Stomach (tissue), 9 donors: Measurements from ENCODE around the gene PCDHGA7. TPM values are rescaled to one million over a fixed set of nuclear protein-coding genes. Genes with fewer than 3 reads are reported as not detected.
A peak's percentile ranks its signal among the peaks of the same experiment; 100 is the strongest.
"Not testable (repeated sequence)": the region's sequence is repeated elsewhere in the genome, so short reads cannot be mapped to it uniquely, and the experiment has no call there.

Source experiments
- DNase-seq, 2 donors: peaks; one replicate each; pipeline versions ENCODE4 v3.0.0 to v3.0.0-alpha.2; 2013 to 2019
- H3K27ac ChIP-seq, 5 donors: fragments of 200-600 bp in 4 of 5; sonication (generic) in 4 of 5; one replicate each; pipeline ENCODE4 v1.5.1; 2013 to 2019; ENCODE audit warnings: mild to moderate bottlenecking in 1 of 5, moderate library complexity in 1 of 5
- H3K27me3 ChIP-seq, 3 donors: fragments of 200-600 bp; sonication (generic); one replicate each; pipeline ENCODE4 v1.5.1; 2017 to 2019; ENCODE audit warnings: mixed run types in 1 of 3
- H3K36me3 ChIP-seq, 4 donors: fragments of 200-600 bp; sonication (generic); 1 replicate in 3 of 4; 2 replicates in 1 of 4; pipeline ENCODE4 v1.5.1; 2016 to 2019
- H3K4me1 ChIP-seq, 4 donors: fragments of 200-600 bp; sonication (generic); one replicate each; pipeline ENCODE4 v1.5.1; 2016 to 2019
- H3K4me3 ChIP-seq, 4 donors: fragments of 200-600 bp; sonication (generic) in 3 of 4; one replicate each; pipeline ENCODE4 v1.5.1; 2016 to 2019; ENCODE audit warnings: mild to moderate bottlenecking in 1 of 4
- H3K9me3 ChIP-seq, 4 donors: fragments of 200-600 bp; sonication (generic); one replicate each; pipeline ENCODE4 v1.5.1; 2016 to 2019
- EP300 ChIP-seq: sonication (generic); formaldehyde crosslinking; IDR thresholded peaks from one replicate; pipeline ENCODE4 v1.6.1; 2017; ENCODE audit warnings: antibody characterized with exemption
- POLR2A ChIP-seq, 4 donors: fragments of 450-650 bp; IDR thresholded peaks; one replicate each; pipeline ENCODE4 v1.6.1; 2016; ENCODE audit warnings: antibody characterized with exemption in 4 of 4, control low read depth in 2 of 4, mild to moderate bottlenecking in 1 of 4, moderate library complexity in 1 of 4
- POLR2AphosphoS5 ChIP-seq, 3 donors: sonication (generic); formaldehyde crosslinking; IDR thresholded peaks; one replicate each; pipeline ENCODE4 v1.6.1; 2016; ENCODE audit warnings: antibody characterized with exemption in 3 of 3
- WGBS, 5 donors: extraction: QIAGEN DNeasy Blood & Tissue Kit in 3 of 5; methylation state at CpG; one replicate each; pipeline versions ENCODE4 v1.1.5 to v1.1.7; 2013 to 2018; 5-methylcytosine and 5-hydroxymethylcytosine counted together
- intact Hi-C: fragments of 100-400 bp; cut with DNase I; formaldehyde crosslinking; loops from one replicate; pipeline ENCODE4 v1.15.1; 2023; ENCODE audit warnings: low total_unique reads
- polyA plus RNA-seq, 3 donors: library from polyadenylated mRNA; stranded (reverse); fragments of 200-250 nt; gene quantifications; one replicate each; pipeline ENCODE4 v1.2.3, GENCODE V29; 2013
- total RNA-seq, 5 donors: library from RNA; depleted of rRNA; stranded (reverse); fragments of >200 nt; gene quantifications; one replicate each; pipeline versions ENCODE4 v1.1.0 to v1.2.3, GENCODE V29; 2014 to 2016
- TF ChIP-seq, protein P1 (sequence below), 7 experiments: fragments of 450-650 bp in 4 of 7; fragments of 200-600 bp in 3 of 7; sonication (generic) in 3 of 7; IDR thresholded peaks; one replicate each; pipeline ENCODE4 v1.5.1; 2016 to 2019; ENCODE audit warnings: antibody characterized with exemption in 7 of 7, control low read depth in 2 of 7, mild to moderate bottlenecking in 1 of 7
- donor health status: healthy with polysubstance abuse.
- donor health status: Bipolar disorder and iron deficiency.
- donor health status: healthy.

The PCDHGA7 gene
- total and polyA plus RNA-seq, 8 donors, result 0.06 to 29.0 (median 1.0) TPM; not detected in 2

DNA sequence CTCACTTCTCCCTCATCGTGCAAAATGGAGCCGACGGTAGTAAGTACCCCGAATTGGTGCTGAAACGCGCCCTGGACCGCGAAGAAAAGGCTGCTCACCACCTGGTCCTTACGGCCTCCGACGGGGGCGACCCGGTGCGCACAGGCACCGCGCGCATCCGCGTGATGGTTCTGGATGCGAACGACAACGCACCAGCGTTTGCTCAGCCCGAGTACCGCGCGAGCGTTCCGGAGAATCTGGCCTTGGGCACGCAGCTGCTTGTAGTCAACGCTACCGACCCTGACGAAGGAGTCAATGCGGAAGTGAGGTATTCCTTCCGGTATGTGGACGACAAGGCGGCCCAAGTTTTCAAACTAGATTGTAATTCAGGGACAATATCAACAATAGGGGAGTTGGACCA is 48.7 kb downstream of the PCDHGA7 start:
- DNase-seq, result peak in 1 of 2 donors; percentile 13
- peaks cover 58 to 100% (median 94%) of the 10 kb centered on the region in 4 donors for H3K9me3 ChIP-seq
- TF ChIP-seq, protein P1, sequence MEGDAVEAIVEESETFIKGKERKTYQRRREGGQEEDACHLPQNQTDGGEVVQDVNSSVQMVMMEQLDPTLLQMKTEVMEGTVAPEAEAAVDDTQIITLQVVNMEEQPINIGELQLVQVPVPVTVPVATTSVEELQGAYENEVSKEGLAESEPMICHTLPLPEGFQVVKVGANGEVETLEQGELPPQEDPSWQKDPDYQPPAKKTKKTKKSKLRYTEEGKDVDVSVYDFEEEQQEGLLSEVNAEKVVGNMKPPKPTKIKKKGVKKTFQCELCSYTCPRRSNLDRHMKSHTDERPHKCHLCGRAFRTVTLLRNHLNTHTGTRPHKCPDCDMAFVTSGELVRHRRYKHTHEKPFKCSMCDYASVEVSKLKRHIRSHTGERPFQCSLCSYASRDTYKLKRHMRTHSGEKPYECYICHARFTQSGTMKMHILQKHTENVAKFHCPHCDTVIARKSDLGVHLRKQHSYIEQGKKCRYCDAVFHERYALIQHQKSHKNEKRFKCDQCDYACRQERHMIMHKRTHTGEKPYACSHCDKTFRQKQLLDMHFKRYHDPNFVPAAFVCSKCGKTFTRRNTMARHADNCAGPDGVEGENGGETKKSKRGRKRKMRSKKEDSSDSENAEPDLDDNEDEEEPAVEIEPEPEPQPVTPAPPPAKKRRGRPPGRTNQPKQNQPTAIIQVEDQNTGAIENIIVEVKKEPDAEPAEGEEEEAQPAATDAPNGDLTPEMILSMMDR (IDR thresholded peaks at IDR 0.05), result no peak
- TF ChIP-seq POLR2A (IDR thresholded peaks at IDR 0.05) (no peak), EP300 (no peak), POLR2AphosphoS5 (IDR thresholded peaks at IDR 0.05) (no peak)

DNA sequence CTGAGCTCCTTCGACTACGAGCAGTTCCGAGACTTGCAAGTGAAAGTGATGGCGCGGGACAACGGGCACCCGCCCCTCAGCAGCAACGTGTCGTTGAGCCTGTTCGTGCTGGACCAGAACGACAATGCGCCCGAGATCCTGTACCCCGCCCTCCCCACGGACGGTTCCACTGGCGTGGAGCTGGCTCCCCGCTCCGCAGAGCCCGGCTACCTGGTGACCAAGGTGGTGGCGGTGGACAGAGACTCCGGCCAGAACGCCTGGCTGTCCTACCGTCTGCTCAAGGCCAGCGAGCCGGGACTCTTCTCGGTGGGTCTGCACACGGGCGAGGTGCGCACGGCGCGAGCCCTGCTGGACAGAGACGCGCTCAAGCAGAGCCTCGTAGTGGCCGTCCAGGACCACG is 49.8 kb downstream of the PCDHGA7 start:
- intact Hi-C loops, DNase-seq, H3K27ac ChIP-seq, H3K4me3 ChIP-seq: not testable (repeated sequence)
- 23 to 33% (median 30%) methylated on average over 8 to 38 of the region's 38 CpGs for WGBS, 5 donors
- H3K27me3 ChIP-seq, result peaks cover 0 to 56% (median 12%) of the 10 kb centered on the region in 3 donors
- peaks cover 0 to 10% (median 0%) of the 10 kb centered on the region in 4 donors for H3K4me1 ChIP-seq
- peaks cover 0 to 14% (median 4%) of the 10 kb centered on the region in 4 donors for H3K36me3 ChIP-seq
- peaks cover 48 to 99% (median 89%) of the 10 kb centered on the region in 4 donors for H3K9me3 ChIP-seq

More for the DNA sequence above, 48.7 kb downstream of the PCDHGA7 start:
- 18 to 26% (median 20%) methylated on average over 12 to 37 of the region's 37 CpGs for WGBS, 5 donors
- no peak overlapping the region for H3K27ac ChIP-seq
- H3K36me3 ChIP-seq, result peaks cover 0 to 16% (median 6%) of the 10 kb centered on the region in 4 donors
- intact Hi-C loops, result no loop called here
- H3K27me3 ChIP-seq, result peaks cover 0 to 64% (median 12%) of the 10 kb centered on the region in 3 donors
- peaks cover 0 to 10% (median 0%) of the 10 kb centered on the region in 4 donors for H3K4me1 ChIP-seq
- H3K4me3 ChIP-seq, result peak overlapping the region; percentile 20 to 34 (median 29)

DNA sequence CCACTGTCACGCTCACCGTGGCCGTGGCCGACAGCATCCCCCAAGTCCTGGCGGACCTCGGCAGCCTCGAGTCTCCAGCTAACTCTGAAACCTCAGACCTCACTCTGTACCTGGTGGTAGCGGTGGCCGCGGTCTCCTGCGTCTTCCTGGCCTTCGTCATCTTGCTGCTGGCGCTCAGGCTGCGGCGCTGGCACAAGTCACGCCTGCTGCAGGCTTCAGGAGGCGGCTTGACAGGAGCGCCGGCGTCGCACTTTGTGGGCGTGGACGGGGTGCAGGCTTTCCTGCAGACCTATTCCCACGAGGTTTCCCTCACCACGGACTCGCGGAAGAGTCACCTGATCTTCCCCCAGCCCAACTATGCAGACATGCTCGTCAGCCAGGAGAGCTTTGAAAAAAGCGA is 50.2 kb downstream of the PCDHGA7 start:
- H3K9me3 ChIP-seq, result peaks cover 44 to 99% (median 87%) of the 10 kb centered on the region in 4 donors

DNA sequence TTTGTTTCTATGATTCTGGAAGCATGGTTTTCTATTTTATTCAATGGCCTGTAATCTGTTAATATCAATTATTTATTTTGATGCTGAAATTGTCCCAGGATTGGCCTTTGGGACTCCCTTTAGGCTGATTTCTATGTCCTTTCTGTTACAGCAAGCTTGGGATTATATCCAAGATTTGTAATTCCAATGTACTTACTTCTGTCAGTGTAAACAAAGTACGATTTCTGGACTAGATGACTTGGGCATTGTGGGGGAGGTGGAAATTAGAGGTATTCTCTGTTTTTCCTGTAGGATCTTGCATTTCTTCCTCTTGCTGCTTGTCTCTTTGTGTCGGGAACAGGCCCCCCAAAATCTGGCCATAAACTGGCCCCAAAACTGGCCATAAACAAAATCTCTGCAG is 51.5 kb downstream of the PCDHGA7 start:
- Histone ChIP-seq H3K27me3 (peaks cover 0 to 39% (median 12%) of the 10 kb centered on the region in 3 donors), H3K27ac (no peak overlapping the region), H3K9me3 (peaks cover 40 to 96% (median 78%) of the 10 kb centered on the region in 4 donors), H3K4me3 (no peak overlapping the region), H3K36me3 (peaks cover 0 to 10% (median 2%) of the 10 kb centered on the region in 4 donors), H3K4me1 (peaks cover 0 to 10% (median 0%) of the 10 kb centered on the region in 4 donors)
- intact Hi-C loops, result no loop called here
- 58 to 85% (median 66%) methylated on average over 2 of the region's 2 CpGs for WGBS, 5 donors
- no peak for TF ChIP-seq EP300
- TF ChIP-seq POLR2AphosphoS5 (IDR thresholded peaks at IDR 0.05), result no peak
- no peak for TF ChIP-seq POLR2A (IDR thresholded peaks at IDR 0.05)
- TF ChIP-seq, protein P1 (IDR thresholded peaks at IDR 0.05), result no peak
- no peak for DNase-seq

More for the DNA sequence above, 50.2 kb downstream of the PCDHGA7 start:
- Histone ChIP-seq H3K36me3 (peaks cover 0 to 13% (median 4%) of the 10 kb centered on the region in 4 donors), H3K27me3 (peaks cover 0 to 52% (median 12%) of the 10 kb centered on the region in 3 donors), H3K4me1 (peaks cover 0 to 10% (median 0%) of the 10 kb centered on the region in 4 donors)
- H3K4me3 ChIP-seq, DNase-seq, intact Hi-C loops, H3K27ac ChIP-seq: not testable (repeated sequence)
- WGBS, 5 donors, result 16 to 31% (median 24%) methylated on average over 22 to 29 of the region's 29 CpGs

Other genes starting within 250 kb of the PCDHGA7 start
Only the 30 nearest of the 36 such genes appear.
- under 1 TPM in 3 of 5 donors, not detected in 2; 0.14 to 0.92 (median 0.45) TPM for gene PCDHB9, start 195.6 kb upstream of the PCDHGA7 start, total RNA-seq
- under 1 TPM in 2 of 3 donors, not detected in 1; 0.08 to 0.19 TPM for gene PCDHB9, start 195.6 kb upstream of the PCDHGA7 start, polyA plus RNA-seq
- gene PCDHB10, start 190.4 kb upstream of the PCDHGA7 start, total RNA-seq, result 10 to 100 TPM in 1 of 5 donors, 1 to 10 TPM in 3, under 1 TPM in 1; 0.58 to 18.3 (median 2.3) TPM
- gene PCDHB10, start 190.4 kb upstream of the PCDHGA7 start, polyA plus RNA-seq, result under 1 TPM; 0.12 to 0.40 (median 0.15) TPM
- gene PCDHB11, start 183.1 kb upstream of the PCDHGA7 start, total RNA-seq, result 1 to 10 TPM in 2 of 5 donors, under 1 TPM in 1, not detected in 2; 0.87 to 4.4 (median 1.3) TPM
- 1 to 10 TPM in 1 of 3 donors, under 1 TPM in 2; 0.12 to 1.1 (median 0.30) TPM for gene PCDHB11, start 183.1 kb upstream of the PCDHGA7 start, polyA plus RNA-seq
- gene PCDHB12, start 174.0 kb upstream of the PCDHGA7 start, total RNA-seq, result 1 to 10 TPM in 4 of 5 donors, not detected in 1; 1.2 to 8.5 (median 2.9) TPM
- under 1 TPM; 0.19 to 0.31 (median 0.28) TPM for gene PCDHB12, start 174.0 kb upstream of the PCDHGA7 start, polyA plus RNA-seq
- 10 to 100 TPM in 1 of 5 donors, 1 to 10 TPM in 2, under 1 TPM in 2; under 0.01 to 28.1 (median 3.1) TPM for gene PCDHB13, start 168.8 kb upstream of the PCDHGA7 start, total RNA-seq
- under 1 TPM in 2 of 3 donors, not detected in 1; 0.12 to 0.28 TPM for gene PCDHB13, start 168.8 kb upstream of the PCDHGA7 start, polyA plus RNA-seq
- gene PCDHB14, start 159.4 kb upstream of the PCDHGA7 start, total RNA-seq, result 1 to 10 TPM in 4 of 5 donors, not detected in 1; 1.3 to 6.4 (median 3.6) TPM
- gene PCDHB14, start 159.4 kb upstream of the PCDHGA7 start, polyA plus RNA-seq, result 1 to 10 TPM in 1 of 3 donors, under 1 TPM in 2; 0.31 to 1.1 (median 0.44) TPM
- gene PCDHB15, start 137.3 kb upstream of the PCDHGA7 start, total RNA-seq, result 1 to 10 TPM in 2 of 5 donors, under 1 TPM in 1, not detected in 2; 0.58 to 6.6 (median 2.2) TPM
- gene PCDHB15, start 137.3 kb upstream of the PCDHGA7 start, polyA plus RNA-seq, result 1 to 10 TPM in 1 of 3 donors, under 1 TPM in 2; 0.44 to 1.2 (median 0.73) TPM
- 1 to 10 TPM in 1 of 5 donors, under 1 TPM in 1, not detected in 3; 0.43 to 4.8 TPM for gene SLC25A2, start 78.7 kb upstream of the PCDHGA7 start, total RNA-seq
- not detected for gene SLC25A2, start 78.7 kb upstream of the PCDHGA7 start, polyA plus RNA-seq
- gene TAF7, start 62.0 kb upstream of the PCDHGA7 start, total RNA-seq, result 10 to 100 TPM; 22.0 to 89.8 (median 36.5) TPM
- gene TAF7, start 62.0 kb upstream of the PCDHGA7 start, polyA plus RNA-seq, result 10 to 100 TPM; 32.6 to 46.1 (median 43.5) TPM
- gene PCDHGA1, start 52.2 kb upstream of the PCDHGA7 start, total RNA-seq, result under 1 TPM in 1 of 5 donors, not detected in 4; 0.18 TPM
- under 1 TPM in 1 of 3 donors, not detected in 2; 0.13 TPM for gene PCDHGA1, start 52.2 kb upstream of the PCDHGA7 start, polyA plus RNA-seq
- gene PCDHGA2, start 44.0 kb upstream of the PCDHGA7 start, total RNA-seq, result 1 to 10 TPM; 1.2 to 3.5 (median 2.0) TPM
- under 1 TPM; 0.06 to 0.31 (median 0.18) TPM for gene PCDHGA2, start 44.0 kb upstream of the PCDHGA7 start, polyA plus RNA-seq
- gene PCDHGA3, start 38.9 kb upstream of the PCDHGA7 start, total RNA-seq, result 1 to 10 TPM in 3 of 5 donors, under 1 TPM in 1, not detected in 1; 0.58 to 6.7 (median 1.4) TPM
- under 1 TPM in 1 of 3 donors, not detected in 2; 0.08 TPM for gene PCDHGA3, start 38.9 kb upstream of the PCDHGA7 start, polyA plus RNA-seq
- 1 to 10 TPM in 1 of 5 donors, under 1 TPM in 3, not detected in 1; under 0.01 to 1.2 (median 0.68) TPM for gene PCDHGB1, start 32.6 kb upstream of the PCDHGA7 start, total RNA-seq
- under 1 TPM in 1 of 3 donors, not detected in 2; 0.03 TPM for gene PCDHGB1, start 32.6 kb upstream of the PCDHGA7 start, polyA plus RNA-seq
- gene PCDHGA4, start 27.7 kb upstream of the PCDHGA7 start, total RNA-seq, result 1 to 10 TPM in 4 of 5 donors, under 1 TPM in 1; 0.29 to 9.3 (median 2.4) TPM
- gene PCDHGA4, start 27.7 kb upstream of the PCDHGA7 start, polyA plus RNA-seq, result under 1 TPM in 1 of 3 donors, not detected in 2; 0.08 TPM
- gene PCDHGB2, start 22.7 kb upstream of the PCDHGA7 start, total RNA-seq, result 10 to 100 TPM in 1 of 5 donors, 1 to 10 TPM in 3, not detected in 1; 2.5 to 10.7 (median 8.1) TPM
- under 1 TPM in 1 of 3 donors, not detected in 2; 0.10 TPM for gene PCDHGB2, start 22.7 kb upstream of the PCDHGA7 start, polyA plus RNA-seq
- 1 to 10 TPM in 4 of 5 donors, not detected in 1; 2.3 to 6.7 (median 3.6) TPM for gene PCDHGA5, start 18.6 kb upstream of the PCDHGA7 start, total RNA-seq
- under 1 TPM in 1 of 3 donors, not detected in 2; 0.15 TPM for gene PCDHGA5, start 18.6 kb upstream of the PCDHGA7 start, polyA plus RNA-seq
- 1 to 10 TPM in 4 of 5 donors, under 1 TPM in 1; 0.87 to 8.8 (median 3.8) TPM for gene PCDHGB3, start 12.5 kb upstream of the PCDHGA7 start, total RNA-seq
- under 1 TPM in 2 of 3 donors, not detected in 1; 0.06 to 0.08 TPM for gene PCDHGB3, start 12.5 kb upstream of the PCDHGA7 start, polyA plus RNA-seq
- 1 to 10 TPM in 3 of 5 donors, under 1 TPM in 2; 0.29 to 4.4 (median 1.8) TPM for gene PCDHGA6, start 8.9 kb upstream of the PCDHGA7 start, total RNA-seq
- gene PCDHGA6, start 8.9 kb upstream of the PCDHGA7 start, polyA plus RNA-seq, result under 1 TPM in 2 of 3 donors, not detected in 1; 0.06 to 0.38 TPM
- 10 to 100 TPM in 1 of 5 donors, 1 to 10 TPM in 2, under 1 TPM in 2; 0.29 to 12.1 (median 1.2) TPM for gene PCDHGB4, start 5.0 kb downstream of the PCDHGA7 start, total RNA-seq
- gene PCDHGB4, start 5.0 kb downstream of the PCDHGA7 start, polyA plus RNA-seq, result under 1 TPM in 2 of 3 donors, not detected in 1; 0.12 to 0.45 TPM
- 10 to 100 TPM in 1 of 5 donors, 1 to 10 TPM in 2, under 1 TPM in 2; under 0.01 to 12.5 (median 1.2) TPM for gene PCDHGA8, start 9.9 kb downstream of the PCDHGA7 start, total RNA-seq
- under 1 TPM in 2 of 3 donors, not detected in 1; 0.06 to 0.08 TPM for gene PCDHGA8, start 9.9 kb downstream of the PCDHGA7 start, polyA plus RNA-seq
- 10 to 100 TPM in 2 of 5 donors, 1 to 10 TPM in 3; 1.8 to 16.8 (median 4.2) TPM for gene PCDHGB5, start 15.2 kb downstream of the PCDHGA7 start, total RNA-seq
- gene PCDHGB5, start 15.2 kb downstream of the PCDHGA7 start, polyA plus RNA-seq, result under 1 TPM in 2 of 3 donors, not detected in 1; 0.35 to 0.75 TPM
- gene PCDHGA9, start 20.0 kb downstream of the PCDHGA7 start, total RNA-seq, result 10 to 100 TPM in 1 of 5 donors, 1 to 10 TPM in 3, not detected in 1; 1.6 to 10.1 (median 3.2) TPM
- gene PCDHGA9, start 20.0 kb downstream of the PCDHGA7 start, polyA plus RNA-seq, result under 1 TPM in 2 of 3 donors, not detected in 1; 0.13 to 0.25 TPM
- 1 to 10 TPM in 3 of 5 donors, under 1 TPM in 1, not detected in 1; 0.29 to 6.2 (median 4.9) TPM for gene PCDHGB6, start 25.3 kb downstream of the PCDHGA7 start, total RNA-seq
- gene PCDHGB6, start 25.3 kb downstream of the PCDHGA7 start, polyA plus RNA-seq, result under 1 TPM in 2 of 3 donors, not detected in 1; 0.31 to 0.50 TPM
- gene PCDHGA10, start 30.2 kb downstream of the PCDHGA7 start, total RNA-seq, result 1 to 10 TPM in 3 of 5 donors, under 1 TPM in 1, not detected in 1; 0.89 to 7.0 (median 4.5) TPM
- gene PCDHGA10, start 30.2 kb downstream of the PCDHGA7 start, polyA plus RNA-seq, result under 1 TPM; 0.15 to 0.65 (median 0.44) TPM
- gene PCDHGB7, start 34.9 kb downstream of the PCDHGA7 start, total RNA-seq, result 10 to 100 TPM in 3 of 5 donors, 1 to 10 TPM in 2; 3.6 to 19.3 (median 16.8) TPM
- under 1 TPM; 0.56 to 0.61 (median 0.58) TPM for gene PCDHGB7, start 34.9 kb downstream of the PCDHGA7 start, polyA plus RNA-seq
- gene PCDHGA11, start 38.3 kb downstream of the PCDHGA7 start, total RNA-seq, result 10 to 100 TPM in 1 of 5 donors, 1 to 10 TPM in 3, under 1 TPM in 1; 0.45 to 15.2 (median 2.9) TPM
- under 1 TPM; 0.25 to 0.48 (median 0.31) TPM for gene PCDHGA11, start 38.3 kb downstream of the PCDHGA7 start, polyA plus RNA-seq
- 1 to 10 TPM in 4 of 5 donors, under 1 TPM in 1; 0.58 to 7.4 (median 5.4) TPM for gene PCDHGA12, start 47.8 kb downstream of the PCDHGA7 start, total RNA-seq
- gene PCDHGA12, start 47.8 kb downstream of the PCDHGA7 start, polyA plus RNA-seq, result under 1 TPM in 2 of 3 donors, not detected in 1; 0.12 to 0.20 TPM
- gene PCDHGC3, start 93.2 kb downstream of the PCDHGA7 start, total RNA-seq, result 10 to 100 TPM in 4 of 5 donors, 1 to 10 TPM in 1; 7.6 to 35.8 (median 18.8) TPM
- 10 to 100 TPM; 20.0 to 30.3 (median 29.1) TPM for gene PCDHGC3, start 93.2 kb downstream of the PCDHGA7 start, polyA plus RNA-seq
- 10 to 100 TPM in 1 of 5 donors, 1 to 10 TPM in 2, under 1 TPM in 1, not detected in 1; 0.87 to 15.4 (median 5.0) TPM for gene PCDHGC4, start 102.3 kb downstream of the PCDHGA7 start, total RNA-seq
- not detected for gene PCDHGC4, start 102.3 kb downstream of the PCDHGA7 start, polyA plus RNA-seq
- gene PCDHGC5, start 106.3 kb downstream of the PCDHGA7 start, total RNA-seq, result 1 to 10 TPM in 3 of 5 donors, not detected in 2; 2.0 to 3.5 (median 2.7) TPM
- under 1 TPM in 2 of 3 donors, not detected in 1; 0.08 to 0.12 TPM for gene PCDHGC5, start 106.3 kb downstream of the PCDHGA7 start, polyA plus RNA-seq